ENCODE data around the gene ZNF316. TPM values are rescaled to one million over a fixed set of nuclear protein-coding genes. Genes with fewer than 3 reads are reported as not detected.
"Not testable (repeated sequence)": the region's sequence is repeated elsewhere in the genome, so short reads cannot be mapped to it uniquely, and the experiment has no call there.

ZNF316 gene
- total and polyA plus RNA-seq, 2 experiments from 2014 or later = 16.9 to 26.7 TPM

GRCh38 chr7:6634021-6634420 is 3.1 kb upstream of the ZNF316 start:
- Histone ChIP-seq H2AFZ (no peak overlapping the region), H3K4me3 (no peak overlapping the region), H3K27me3 (no peaks in the 10 kb centered on the region), H3K9me2 (replicated peaks; ENCODE audit: insufficient read depth) (no peaks in the 10 kb centered on the region), H3K36me3 (replicated peaks; ENCODE audit: insufficient read depth, low read depth) (no peaks in the 10 kb centered on the region), H3K79me2 (peaks cover 22% of the 10 kb centered on the region), H3K27ac (no peak overlapping the region), H3K4me1 (ENCODE audit: insufficient read depth) (peaks cover 7% of the 10 kb centered on the region), H4K20me1 (ENCODE audit: insufficient read depth, poor library complexity, severe bottlenecking) (peaks cover 3% of the 10 kb centered on the region), H3K4me2 (no peak overlapping the region), H3K9me3 (ENCODE audit: low read depth) (no peaks in the 10 kb centered on the region)
- 88% methylated on average over 8 of the region's 8 CpGs for WGBS (ENCODE audit: low lambda C conversion rate, missing lambda C conversion rate)
- TF ChIP-seq EZH2phosphoT487 (IDR thresholded peaks at IDR 0.05; ENCODE audit: low read depth, severe bottlenecking, unreplicated experiment) (no peak), EZH2 (IDR thresholded peaks at IDR 0.05; ENCODE audit: borderline replicate concordance) (no peak)
- TF ChIP-seq, protein P1, sequence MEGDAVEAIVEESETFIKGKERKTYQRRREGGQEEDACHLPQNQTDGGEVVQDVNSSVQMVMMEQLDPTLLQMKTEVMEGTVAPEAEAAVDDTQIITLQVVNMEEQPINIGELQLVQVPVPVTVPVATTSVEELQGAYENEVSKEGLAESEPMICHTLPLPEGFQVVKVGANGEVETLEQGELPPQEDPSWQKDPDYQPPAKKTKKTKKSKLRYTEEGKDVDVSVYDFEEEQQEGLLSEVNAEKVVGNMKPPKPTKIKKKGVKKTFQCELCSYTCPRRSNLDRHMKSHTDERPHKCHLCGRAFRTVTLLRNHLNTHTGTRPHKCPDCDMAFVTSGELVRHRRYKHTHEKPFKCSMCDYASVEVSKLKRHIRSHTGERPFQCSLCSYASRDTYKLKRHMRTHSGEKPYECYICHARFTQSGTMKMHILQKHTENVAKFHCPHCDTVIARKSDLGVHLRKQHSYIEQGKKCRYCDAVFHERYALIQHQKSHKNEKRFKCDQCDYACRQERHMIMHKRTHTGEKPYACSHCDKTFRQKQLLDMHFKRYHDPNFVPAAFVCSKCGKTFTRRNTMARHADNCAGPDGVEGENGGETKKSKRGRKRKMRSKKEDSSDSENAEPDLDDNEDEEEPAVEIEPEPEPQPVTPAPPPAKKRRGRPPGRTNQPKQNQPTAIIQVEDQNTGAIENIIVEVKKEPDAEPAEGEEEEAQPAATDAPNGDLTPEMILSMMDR (IDR thresholded peaks at IDR 0.05; ENCODE audit: poor library complexity) = no peak
- no peak for DNase-seq (ENCODE audit: low spot score)

DNA sequence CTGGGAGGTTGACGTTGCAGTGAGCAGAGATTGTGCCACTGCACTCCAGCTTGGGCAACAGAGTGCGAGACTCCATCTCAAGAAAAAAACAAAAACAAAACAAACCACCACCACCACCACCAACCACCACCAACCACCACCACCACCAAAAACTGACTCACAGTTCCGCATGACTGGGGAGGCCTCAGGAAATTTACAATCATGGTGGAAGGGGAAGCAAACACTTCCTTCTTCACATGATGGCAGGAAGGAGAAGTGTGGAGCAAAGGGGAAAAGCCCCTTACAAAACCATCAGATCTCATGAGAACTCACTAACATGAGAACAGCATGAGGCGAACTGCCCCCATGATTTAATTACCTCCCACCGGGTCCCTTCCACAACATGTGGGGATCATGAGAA is 2.1 kb upstream of the ZNF316 start:
- H3K4me3 ChIP-seq; H2AFZ ChIP-seq; H3K9me3 ChIP-seq (ENCODE audit: low read depth); H3K9me2 ChIP-seq (replicated peaks; ENCODE audit: insufficient read depth); H3K4me1 ChIP-seq (ENCODE audit: insufficient read depth); H3K27me3 ChIP-seq; DNase-seq (ENCODE audit: low spot score); H3K4me2 ChIP-seq; H3K36me3 ChIP-seq (replicated peaks; ENCODE audit: insufficient read depth, low read depth); H3K27ac ChIP-seq; H4K20me1 ChIP-seq (ENCODE audit: insufficient read depth, poor library complexity, severe bottlenecking): not testable (repeated sequence)
- 99% methylated on average over 5 of the region's 5 CpGs for WGBS (ENCODE audit: low lambda C conversion rate, missing lambda C conversion rate)
- H3K79me2 ChIP-seq = peaks cover 32% of the 10 kb centered on the region

DNA sequence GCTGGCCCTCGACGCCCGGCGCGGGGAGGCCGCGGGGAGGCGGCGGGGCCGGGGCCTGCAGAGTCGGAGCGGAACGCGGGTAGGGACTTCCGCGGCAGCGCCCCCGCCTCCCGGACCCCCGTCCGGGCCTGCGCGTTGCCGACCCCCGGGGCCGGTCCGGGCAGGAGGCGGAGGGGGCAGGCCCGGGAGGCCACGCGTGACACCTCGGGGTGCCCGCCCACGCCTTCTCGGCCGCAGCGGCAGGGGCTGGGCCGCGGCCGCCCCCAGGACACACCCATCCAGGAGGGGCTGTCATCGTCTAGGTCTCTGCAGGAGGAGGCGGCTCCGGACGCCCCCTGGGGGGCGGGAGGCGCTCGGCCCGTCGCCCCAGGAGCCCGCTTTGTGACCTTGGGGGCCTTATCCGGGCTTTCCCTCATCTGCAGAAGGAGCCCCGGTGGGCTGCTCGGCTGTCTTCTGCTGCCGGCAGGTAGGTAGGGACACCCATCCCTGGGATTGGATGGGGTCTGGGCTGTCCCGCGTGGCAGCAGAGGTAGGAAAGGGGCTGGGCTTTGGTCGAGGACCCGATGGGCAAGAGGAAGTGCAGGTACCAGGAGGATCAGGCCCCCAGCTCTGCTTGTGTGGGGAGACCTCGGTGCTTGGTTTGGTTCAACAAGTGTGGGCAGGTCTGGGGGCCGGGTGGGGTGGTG is 569 bp downstream of the ZNF316 start:
- Histone ChIP-seq H3K9me3 (ENCODE audit: low read depth) (no peaks in the 10 kb centered on the region), H3K4me1 (ENCODE audit: insufficient read depth) (peaks cover 7% of the 10 kb centered on the region), H3K9me2 (replicated peaks; ENCODE audit: insufficient read depth) (no peaks in the 10 kb centered on the region), H2AFZ (peak overlapping the region; percentile 46), H4K20me1 (ENCODE audit: insufficient read depth, poor library complexity, severe bottlenecking) (peaks cover 6% of the 10 kb centered on the region), H3K79me2 (peaks cover 40% of the 10 kb centered on the region), H3K4me3 (peak overlapping the region; percentile 75), H3K27me3 (no peaks in the 10 kb centered on the region), H3K27ac (no peak overlapping the region), H3K4me2 (peak overlapping the region; percentile 98), H3K36me3 (replicated peaks; ENCODE audit: insufficient read depth, low read depth) (no peaks in the 10 kb centered on the region)
- 7% methylated on average over 24 of the region's 60 CpGs for whole genome bisulfite sequencing (ENCODE audit: low lambda C conversion rate, missing lambda C conversion rate)
- TF ChIP-seq EZH2 (IDR thresholded peaks at IDR 0.05; ENCODE audit: borderline replicate concordance) = no peak
- TF ChIP-seq, protein P1 (IDR thresholded peaks at IDR 0.05; ENCODE audit: poor library complexity) = peak; percentile 38
- peak; percentile 66 for DNase-seq (ENCODE audit: low spot score)

DNA sequence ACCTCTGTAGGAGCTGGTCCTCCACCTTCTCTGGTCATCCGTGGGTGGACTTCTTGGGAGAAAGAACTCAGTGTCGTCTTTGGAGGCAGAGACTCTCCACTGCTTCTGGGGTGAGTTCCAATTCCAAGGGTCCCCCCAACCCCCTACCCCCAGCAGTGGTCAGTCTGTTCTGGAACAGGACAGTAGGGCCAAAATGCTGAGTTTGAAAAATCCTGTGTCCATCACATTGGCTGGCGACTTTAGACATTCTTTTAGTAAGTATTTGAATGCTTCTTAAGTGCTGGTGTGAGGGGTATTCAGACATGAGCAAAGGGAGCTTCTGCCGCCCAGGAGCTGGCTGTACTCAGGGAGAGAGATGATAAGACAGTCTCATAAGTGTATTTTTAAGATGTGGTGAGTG is 1.9 kb downstream of the ZNF316 start:
- peak overlapping the region; percentile 98 for H3K4me2 ChIP-seq
- WGBS (ENCODE audit: low lambda C conversion rate, missing lambda C conversion rate) = 92% methylated on average over 4 of the region's 4 CpGs
- H4K20me1 ChIP-seq (ENCODE audit: insufficient read depth, poor library complexity, severe bottlenecking) = peaks cover 6% of the 10 kb centered on the region
- H3K9me3 ChIP-seq (ENCODE audit: low read depth) = no peaks in the 10 kb centered on the region
- H3K79me2 ChIP-seq = peaks cover 40% of the 10 kb centered on the region
- H3K27ac ChIP-seq = no peak overlapping the region
- TF ChIP-seq EZH2 (IDR thresholded peaks at IDR 0.05; ENCODE audit: borderline replicate concordance) = no peak
- TF ChIP-seq EZH2phosphoT487 (IDR thresholded peaks at IDR 0.05; ENCODE audit: low read depth, severe bottlenecking, unreplicated experiment) = no peak
- TF ChIP-seq, protein P1 (IDR thresholded peaks at IDR 0.05; ENCODE audit: poor library complexity) = no peak
- H3K27me3 ChIP-seq = no peaks in the 10 kb centered on the region
- no peak overlapping the region for H2AFZ ChIP-seq
- H3K36me3 ChIP-seq (replicated peaks; ENCODE audit: insufficient read depth, low read depth) = no peaks in the 10 kb centered on the region
- peaks cover 7% of the 10 kb centered on the region for H3K4me1 ChIP-seq (ENCODE audit: insufficient read depth)
- DNase-seq (ENCODE audit: low spot score) = no peak
- no peak overlapping the region for H3K4me3 ChIP-seq
- H3K9me2 ChIP-seq (replicated peaks; ENCODE audit: insufficient read depth) = no peaks in the 10 kb centered on the region
